GM12892 (cell line): ENCODE measurements around the gene SDHC.
"Not testable (repeated sequence)": the region's sequence is repeated elsewhere in the genome, so short reads cannot be mapped to it uniquely, and the experiment has no call there.

Experiments used
- DNase-seq: peaks from one replicate; pipeline ENCODE4 v3.0.0; 2011; ENCODE audit not compliant: insufficient read length
- FAIRE-seq: peaks from 2 replicates; lab custom pipeline; 2011; peaks lifted over from hg19 to GRCh38; lab: Jason Lieb, UNC
- POLR2A ChIP-seq: IDR thresholded peaks from 2 replicates; pipeline ENCODE4 v1.6.1; 2011; ENCODE audit warnings: low read depth, low read length, control low read depth
- POLR2AphosphoS5 ChIP-seq: IDR thresholded peaks from 2 replicates; pipeline ENCODE4 v1.6.1; 2011; ENCODE audit warnings: low read depth, low read length, control low read depth
- TAF1 ChIP-seq: IDR thresholded peaks from 2 replicates; pipeline ENCODE4 v1.6.1; 2011; ENCODE audit warnings: low read depth, mild to moderate bottlenecking, control low read depth, low read length, borderline replicate concordance

Gene SDHC

GRCh38 chr1:161398900-161399256 is 84.7 kb downstream of the SDHC start:
- DNase-seq (no peak), FAIRE-seq (no peak)
- TF ChIP-seq TAF1, result no peak
- no peak for TF ChIP-seq POLR2AphosphoS5
- TF ChIP-seq POLR2A, result no peak

- TF ChIP-seq TAF1, result peak; percentile 57; the same call in 1 of the 2 replicates
- TF ChIP-seq POLR2AphosphoS5, result no peak; the same call in none of the 2 replicates
- peak; percentile 84 for TF ChIP-seq POLR2A
- FAIRE-seq, result peak; percentile 96
- peak; percentile 70 for DNase-seq
These were observed 85.2 kb downstream of the SDHC start for GRCh38 chr1:161399257-161399998.

- FAIRE-seq (no peak), DNase-seq (no peak)
- TF ChIP-seq TAF1 (no peak), POLR2A (no peak), POLR2AphosphoS5 (no peak)
These were observed 88.3 kb downstream of the SDHC start for GRCh38 chr1:161402446-161402845.

- DNase-seq, result no peak
- TF ChIP-seq POLR2A (no peak), POLR2AphosphoS5 (no peak), TAF1 (no peak)
- FAIRE-seq, result no peak
These were observed 89.9 kb downstream of the SDHC start for GRCh38 chr1:161404051-161404597.

- not testable (repeated sequence) for DNase-seq, FAIRE-seq
These were observed 92.4 kb downstream of the SDHC start for GRCh38 chr1:161406551-161406950.

- DNase-seq (no peak), FAIRE-seq (no peak)
- no peak for TF ChIP-seq POLR2A
- TF ChIP-seq POLR2AphosphoS5, result no peak
- no peak for TF ChIP-seq TAF1
These were observed 93.3 kb downstream of the SDHC start for GRCh38 chr1:161407451-161407985.

GRCh38 chr1:161408429-161409052 is 94.4 kb downstream of the SDHC start:
- DNase-seq, result no peak
- no peak for FAIRE-seq
- no peak for TF ChIP-seq TAF1
- TF ChIP-seq POLR2AphosphoS5, result no peak
- no peak for TF ChIP-seq POLR2A

- DNase-seq, FAIRE-seq: not testable (repeated sequence)
These were observed 95.9 kb downstream of the SDHC start for GRCh38 chr1:161409848-161410635.

GRCh38 chr1:161410636-161410970 is 96.4 kb downstream of the SDHC start:
- not testable (repeated sequence) for FAIRE-seq, DNase-seq
